Measurements from ENCODE around the gene NEDD9.
A peak's percentile ranks its signal among the peaks of the same experiment; 100 is the strongest.

NEDD9 gene

DNA sequence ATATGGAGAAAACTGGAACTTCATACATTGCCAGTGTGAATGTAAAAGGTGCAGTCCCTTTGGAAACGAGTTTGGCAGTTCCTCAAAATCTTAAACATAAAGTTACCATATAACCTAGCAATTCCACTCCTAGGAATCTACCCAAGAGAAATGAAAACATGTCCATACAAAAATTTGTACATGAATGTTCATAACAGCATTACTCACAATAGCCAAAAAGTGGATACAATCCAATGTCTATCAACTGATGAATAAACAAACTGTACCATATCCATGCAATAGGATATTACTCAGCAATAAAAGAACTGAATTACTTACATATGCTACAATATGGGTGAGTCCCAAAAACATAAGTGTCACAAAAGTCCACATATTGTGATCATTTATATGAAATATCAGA lies 72.3 kb downstream of the NEDD9 start:
- no peak overlapping the region for H3K4me3 Mint-ChIP-seq
- H3K9me3 Mint-ChIP-seq (ENCODE audit: low read depth) = peaks cover 5% of the 10 kb centered on the region
- no peak overlapping the region for H3K27ac Mint-ChIP-seq
- H3K36me3 Mint-ChIP-seq = peaks cover 6% of the 10 kb centered on the region
- H3K4me1 Mint-ChIP-seq (ENCODE audit: low read depth) = peaks cover 6% of the 10 kb centered on the region
- peaks cover 3% of the 10 kb centered on the region for H3K27me3 Mint-ChIP-seq

DNA sequence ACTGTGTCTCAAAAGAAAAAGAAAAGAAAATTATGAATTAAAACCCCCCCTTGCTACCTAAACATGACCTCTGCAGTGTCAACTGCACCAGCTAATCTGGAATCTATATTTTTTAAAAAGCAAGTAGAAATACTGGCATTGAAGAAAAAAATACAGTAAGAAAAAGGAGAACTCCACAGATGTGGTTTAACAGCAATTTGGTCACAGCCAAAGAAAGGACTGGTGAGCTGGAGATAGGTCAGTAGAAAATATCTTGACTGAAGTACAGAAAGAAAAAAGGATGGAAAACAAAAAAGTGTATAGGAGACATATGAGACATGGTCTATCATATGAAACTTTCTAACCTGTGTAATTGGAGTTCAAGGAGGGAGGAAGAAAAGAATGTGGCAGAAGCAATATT lies 76.9 kb downstream of the NEDD9 start:
- Mint-ChIP-seq H3K27ac (no peak overlapping the region), H3K36me3 (peaks cover 7% of the 10 kb centered on the region), H3K27me3 (peaks cover 8% of the 10 kb centered on the region), H3K9me3 (ENCODE audit: low read depth) (peaks cover 5% of the 10 kb centered on the region), H3K4me1 (ENCODE audit: low read depth) (peaks cover 5% of the 10 kb centered on the region), H3K4me3 (no peak overlapping the region)

- Mint-ChIP-seq H3K36me3 (peaks cover 7% of the 10 kb centered on the region), H3K27me3 (peaks cover 8% of the 10 kb centered on the region), H3K27ac (no peak overlapping the region), H3K4me3 (peak overlapping the region; percentile 87), H3K4me1 (ENCODE audit: low read depth) (peaks cover 5% of the 10 kb centered on the region), H3K9me3 (ENCODE audit: low read depth) (peaks cover 5% of the 10 kb centered on the region)
Observed at GRCh38 chr6:11153447-11153846, 79.0 kb downstream of the NEDD9 start.

DNA sequence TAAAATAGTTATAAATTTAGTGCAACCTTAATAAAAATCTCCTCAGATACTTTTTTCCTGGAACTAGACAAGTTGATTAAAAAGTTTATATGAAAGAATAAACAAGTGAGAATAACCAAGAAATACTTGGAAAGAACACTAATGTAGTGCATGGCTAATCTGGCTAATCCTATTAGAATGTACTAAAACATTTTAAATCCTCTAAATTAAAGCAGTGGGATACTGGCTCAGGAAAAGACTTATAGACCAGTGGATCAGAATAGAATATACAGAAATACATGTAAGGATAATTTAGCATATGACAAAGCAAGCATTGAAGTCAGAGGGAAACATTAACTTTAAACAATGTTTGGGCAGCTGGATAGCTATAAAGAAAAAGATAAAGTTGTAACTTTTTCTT lies 79.9 kb downstream of the NEDD9 start:
- Mint-ChIP-seq H3K4me3 (no peak overlapping the region), H3K9me3 (ENCODE audit: low read depth) (peaks cover 5% of the 10 kb centered on the region), H3K27me3 (peaks cover 8% of the 10 kb centered on the region), H3K4me1 (ENCODE audit: low read depth) (peaks cover 5% of the 10 kb centered on the region), H3K27ac (no peak overlapping the region), H3K36me3 (peaks cover 7% of the 10 kb centered on the region)

- peaks cover 5% of the 10 kb centered on the region for H3K4me1 Mint-ChIP-seq (ENCODE audit: low read depth)
Observed at GRCh38 chr6:11151488-11151887, 81.0 kb downstream of the NEDD9 start.

GRCh38 chr6:11149551-11149950 lies 82.9 kb downstream of the NEDD9 start:
- no peaks in the 10 kb centered on the region for H3K36me3 Mint-ChIP-seq
- no peaks in the 10 kb centered on the region for H3K9me3 Mint-ChIP-seq (ENCODE audit: low read depth)
- H3K4me3 Mint-ChIP-seq = no peak overlapping the region
- H3K27me3 Mint-ChIP-seq = peaks cover 2% of the 10 kb centered on the region
- no peak overlapping the region for H3K27ac Mint-ChIP-seq
- H3K4me1 Mint-ChIP-seq (ENCODE audit: low read depth) = peaks cover 5% of the 10 kb centered on the region

More at GRCh38 chr6:11151488-11151887, 81.0 kb downstream of the NEDD9 start:
- Mint-ChIP-seq H3K9me3 (ENCODE audit: low read depth) (peaks cover 4% of the 10 kb centered on the region), H3K4me3 (no peak overlapping the region), H3K27ac (no peak overlapping the region), H3K27me3 (peaks cover 8% of the 10 kb centered on the region), H3K36me3 (peaks cover 7% of the 10 kb centered on the region)

- Mint-ChIP-seq H3K9me3 (ENCODE audit: low read depth) (no peaks in the 10 kb centered on the region), H3K4me3 (no peak overlapping the region), H3K27me3 (no peaks in the 10 kb centered on the region), H3K4me1 (ENCODE audit: low read depth) (no peaks in the 10 kb centered on the region), H3K36me3 (no peaks in the 10 kb centered on the region), H3K27ac (no peak overlapping the region)
Observed at GRCh38 chr6:11146117-11146826, 86.2 kb downstream of the NEDD9 start.

GRCh38 chr6:11144393-11144851 lies 88.0 kb downstream of the NEDD9 start:
- Mint-ChIP-seq H3K36me3 (no peaks in the 10 kb centered on the region), H3K4me3 (no peak overlapping the region), H3K4me1 (ENCODE audit: low read depth) (peaks cover 3% of the 10 kb centered on the region), H3K27ac (no peak overlapping the region), H3K9me3 (ENCODE audit: low read depth) (no peaks in the 10 kb centered on the region), H3K27me3 (no peaks in the 10 kb centered on the region)

GRCh38 chr6:11143394-11144371 lies 88.8 kb downstream of the NEDD9 start:
- Mint-ChIP-seq H3K36me3 (peaks cover 2% of the 10 kb centered on the region), H3K4me1 (ENCODE audit: low read depth) (peaks cover 10% of the 10 kb centered on the region), H3K4me3 (no peak overlapping the region), H3K27me3 (no peaks in the 10 kb centered on the region), H3K27ac (no peak overlapping the region), H3K9me3 (ENCODE audit: low read depth) (no peaks in the 10 kb centered on the region)

DNA sequence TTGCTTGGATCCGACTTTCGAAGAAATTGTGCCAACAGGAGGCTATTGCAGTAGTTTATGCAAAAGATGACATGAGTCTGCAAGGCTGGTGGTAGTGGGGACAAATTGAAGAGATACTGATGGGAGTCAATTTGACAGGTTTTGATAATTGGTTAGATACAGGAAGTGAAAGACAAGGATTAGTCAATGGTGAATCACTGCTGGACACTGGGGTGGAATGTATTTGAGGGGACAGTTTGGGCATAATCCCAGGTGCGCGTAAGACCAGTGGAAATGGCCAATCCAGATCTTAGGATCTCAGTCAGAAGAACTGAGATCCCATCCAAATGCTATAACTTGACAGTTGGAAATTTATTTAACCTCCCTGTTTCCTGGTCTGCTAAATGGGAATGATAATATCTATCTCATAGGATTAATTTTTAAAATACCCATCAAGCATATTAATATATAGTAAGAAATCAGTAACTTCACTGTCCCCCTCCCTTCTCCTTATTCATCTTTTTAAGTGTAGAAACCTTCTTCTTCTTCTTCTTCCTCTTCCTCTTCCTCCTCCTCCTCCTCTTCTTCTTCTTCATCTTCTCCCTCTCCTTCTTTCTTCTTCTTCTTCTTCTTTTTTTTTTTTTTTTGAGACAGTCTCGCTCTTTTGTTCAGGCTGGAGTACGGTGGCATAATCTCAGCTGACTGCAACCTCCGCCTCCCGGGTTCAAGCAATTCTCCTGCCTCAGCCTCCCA lies 90.0 kb downstream of the NEDD9 start:
- peaks cover 10% of the 10 kb centered on the region for H3K4me1 Mint-ChIP-seq (ENCODE audit: low read depth)
- peaks cover 2% of the 10 kb centered on the region for H3K36me3 Mint-ChIP-seq
- no peaks in the 10 kb centered on the region for H3K9me3 Mint-ChIP-seq (ENCODE audit: low read depth)
- H3K27me3 Mint-ChIP-seq = no peaks in the 10 kb centered on the region
- no peak overlapping the region for H3K27ac Mint-ChIP-seq
- no peak overlapping the region for H3K4me3 Mint-ChIP-seq

DNA sequence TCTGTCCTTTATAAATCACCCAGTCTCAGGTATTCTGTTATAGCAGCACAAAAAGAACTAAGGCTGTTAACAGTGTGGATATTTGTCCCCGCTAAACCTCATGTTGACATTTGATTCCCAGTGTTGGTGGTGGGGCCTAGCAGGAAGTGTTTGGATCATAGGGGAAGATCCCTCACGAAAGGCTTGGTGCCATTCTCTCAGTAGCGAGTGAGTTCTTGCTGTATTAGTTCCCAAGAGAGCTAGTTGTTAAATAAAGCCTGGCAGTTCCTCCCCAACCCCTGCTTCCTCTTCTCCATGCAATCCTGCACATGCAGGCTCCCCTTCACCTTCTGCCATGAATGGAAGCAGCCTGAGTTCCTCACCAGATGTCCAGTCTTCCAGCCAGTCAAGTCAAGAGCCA lies 91.2 kb downstream of the NEDD9 start:
- Mint-ChIP-seq H3K27me3 (no peaks in the 10 kb centered on the region), H3K27ac (no peak overlapping the region), H3K4me3 (no peak overlapping the region), H3K9me3 (ENCODE audit: low read depth) (no peaks in the 10 kb centered on the region), H3K4me1 (ENCODE audit: low read depth) (peaks cover 10% of the 10 kb centered on the region), H3K36me3 (peaks cover 2% of the 10 kb centered on the region)

DNA sequence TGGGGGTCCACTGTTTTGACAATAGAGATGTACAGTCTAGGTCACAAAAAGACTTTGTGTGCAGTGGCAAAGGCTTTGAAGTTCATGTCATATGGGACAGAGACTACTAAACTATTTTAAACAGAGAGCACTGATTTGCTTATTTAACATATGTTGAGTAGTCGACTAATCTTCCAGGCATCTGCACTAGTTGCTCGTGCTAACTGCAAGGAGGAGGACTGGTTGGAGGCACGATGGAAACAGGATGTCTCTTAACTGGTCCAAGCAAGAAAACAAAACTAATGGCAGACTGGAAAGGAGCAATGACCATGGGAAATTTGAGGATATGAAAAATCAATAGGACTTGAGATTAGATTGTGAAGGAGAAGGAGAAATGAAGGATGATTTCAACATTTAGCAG lies 92.4 kb downstream of the NEDD9 start:
- Mint-ChIP-seq H3K9me3 (ENCODE audit: low read depth) (no peaks in the 10 kb centered on the region), H3K4me1 (ENCODE audit: low read depth) (peaks cover 10% of the 10 kb centered on the region), H3K4me3 (no peak overlapping the region), H3K27ac (no peak overlapping the region), H3K36me3 (peaks cover 10% of the 10 kb centered on the region), H3K27me3 (no peaks in the 10 kb centered on the region)

GRCh38 chr6:11139051-11139960 lies 93.2 kb downstream of the NEDD9 start:
- Mint-ChIP-seq H3K9me3 (ENCODE audit: low read depth) (no peaks in the 10 kb centered on the region), H3K27me3 (no peaks in the 10 kb centered on the region), H3K36me3 (peaks cover 12% of the 10 kb centered on the region), H3K27ac (peak overlapping the region; percentile 41), H3K4me3 (no peak overlapping the region), H3K4me1 (ENCODE audit: low read depth) (peaks cover 10% of the 10 kb centered on the region)

- Mint-ChIP-seq H3K27ac (no peak overlapping the region), H3K4me3 (no peak overlapping the region), H3K4me1 (ENCODE audit: low read depth) (peaks cover 10% of the 10 kb centered on the region), H3K9me3 (ENCODE audit: low read depth) (no peaks in the 10 kb centered on the region), H3K36me3 (peaks cover 12% of the 10 kb centered on the region), H3K27me3 (no peaks in the 10 kb centered on the region)
Observed at GRCh38 chr6:11136809-11137208, 95.7 kb downstream of the NEDD9 start.
